Aortic smooth muscle cell (primary cell): ENCODE results near the gene ANTXR2. TPM values are rescaled to one million over a fixed set of nuclear protein-coding genes. Genes with fewer than 3 reads are reported as not detected.

Experiments
- total RNA-seq: library from RNA; depleted of rRNA; stranded (reverse); fragments of >200 nt; gene quantifications from 2 replicates; pipeline ENCODE4 v1.2.3, GENCODE V29; 2014

The ANTXR2 gene
- 56.7 and 80.4 TPM in 2 replicates for total RNA-seq

DNA sequence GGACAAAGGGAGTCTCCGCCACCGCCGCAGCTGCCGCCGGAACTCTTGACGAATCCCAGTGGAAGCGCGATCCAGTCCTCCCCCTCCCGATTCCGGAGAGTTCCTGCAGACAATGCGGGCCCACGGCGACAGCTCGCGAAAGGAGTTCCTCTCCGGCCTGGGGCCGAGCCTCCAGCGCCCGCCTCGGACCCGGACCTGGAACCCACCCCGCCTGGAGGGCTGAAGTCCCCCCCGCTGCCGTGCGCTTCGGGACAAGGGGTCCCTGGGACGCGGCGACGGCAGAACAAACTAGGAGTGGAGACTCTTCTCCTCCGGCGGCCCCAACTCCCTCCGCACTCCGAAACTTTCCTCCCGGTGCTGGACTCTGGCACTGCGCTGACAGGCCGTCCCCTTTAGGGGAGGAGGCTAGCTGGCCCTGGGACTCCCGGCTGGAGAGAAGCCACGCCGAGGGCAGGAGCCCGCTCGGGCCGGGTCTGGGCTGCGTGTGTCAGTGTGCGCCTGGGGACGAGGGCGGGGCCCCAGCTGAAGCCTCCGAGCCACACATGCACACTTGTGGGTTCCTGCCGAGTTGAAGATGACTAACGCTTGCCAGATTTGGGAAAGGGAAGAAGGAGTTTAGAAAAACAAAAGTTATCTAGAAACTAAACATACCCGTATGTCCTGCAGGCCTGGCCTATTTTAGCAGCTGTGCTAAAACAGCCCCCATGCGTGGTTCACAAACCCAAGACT is at the start of gene ANTXR2:
TSS of gene ANTXR2 (minus strand) at position 486 of the 729 bp plus-strand sequence. CDS start 669 bp downstream, outside the sequence.

Other genes with a start within 250 kb of the ANTXR2 start
- gene PRDM8, start 124.3 kb upstream of the ANTXR2 start, total RNA-seq: 0.79 and 0.87 TPM in 2 replicates
- gene FGF5, start 193.4 kb upstream of the ANTXR2 start, total RNA-seq: 3.2 and 18.8 TPM in 2 replicates